ENCODE results near the gene FGGY.

- TF ChIP-seq POLR2A (IDR thresholded peaks at IDR 0.05): peak in 1 of 2 donors; percentile 31
- TF ChIP-seq, protein P1, sequence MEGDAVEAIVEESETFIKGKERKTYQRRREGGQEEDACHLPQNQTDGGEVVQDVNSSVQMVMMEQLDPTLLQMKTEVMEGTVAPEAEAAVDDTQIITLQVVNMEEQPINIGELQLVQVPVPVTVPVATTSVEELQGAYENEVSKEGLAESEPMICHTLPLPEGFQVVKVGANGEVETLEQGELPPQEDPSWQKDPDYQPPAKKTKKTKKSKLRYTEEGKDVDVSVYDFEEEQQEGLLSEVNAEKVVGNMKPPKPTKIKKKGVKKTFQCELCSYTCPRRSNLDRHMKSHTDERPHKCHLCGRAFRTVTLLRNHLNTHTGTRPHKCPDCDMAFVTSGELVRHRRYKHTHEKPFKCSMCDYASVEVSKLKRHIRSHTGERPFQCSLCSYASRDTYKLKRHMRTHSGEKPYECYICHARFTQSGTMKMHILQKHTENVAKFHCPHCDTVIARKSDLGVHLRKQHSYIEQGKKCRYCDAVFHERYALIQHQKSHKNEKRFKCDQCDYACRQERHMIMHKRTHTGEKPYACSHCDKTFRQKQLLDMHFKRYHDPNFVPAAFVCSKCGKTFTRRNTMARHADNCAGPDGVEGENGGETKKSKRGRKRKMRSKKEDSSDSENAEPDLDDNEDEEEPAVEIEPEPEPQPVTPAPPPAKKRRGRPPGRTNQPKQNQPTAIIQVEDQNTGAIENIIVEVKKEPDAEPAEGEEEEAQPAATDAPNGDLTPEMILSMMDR (IDR thresholded peaks at IDR 0.05 in 4 of 5, conservative IDR thresholded peaks at IDR 0.05 in 1 of 5): no peak
These were observed 304.1 kb downstream of the FGGY start for GRCh38 chr1:59601041-59601441.
